ENCODE data around the gene HEMGN.

The HEMGN gene, protein sequence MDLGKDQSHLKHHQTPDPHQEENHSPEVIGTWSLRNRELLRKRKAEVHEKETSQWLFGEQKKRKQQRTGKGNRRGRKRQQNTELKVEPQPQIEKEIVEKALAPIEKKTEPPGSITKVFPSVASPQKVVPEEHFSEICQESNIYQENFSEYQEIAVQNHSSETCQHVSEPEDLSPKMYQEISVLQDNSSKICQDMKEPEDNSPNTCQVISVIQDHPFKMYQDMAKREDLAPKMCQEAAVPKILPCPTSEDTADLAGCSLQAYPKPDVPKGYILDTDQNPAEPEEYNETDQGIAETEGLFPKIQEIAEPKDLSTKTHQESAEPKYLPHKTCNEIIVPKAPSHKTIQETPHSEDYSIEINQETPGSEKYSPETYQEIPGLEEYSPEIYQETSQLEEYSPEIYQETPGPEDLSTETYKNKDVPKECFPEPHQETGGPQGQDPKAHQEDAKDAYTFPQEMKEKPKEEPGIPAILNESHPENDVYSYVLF

DNA sequence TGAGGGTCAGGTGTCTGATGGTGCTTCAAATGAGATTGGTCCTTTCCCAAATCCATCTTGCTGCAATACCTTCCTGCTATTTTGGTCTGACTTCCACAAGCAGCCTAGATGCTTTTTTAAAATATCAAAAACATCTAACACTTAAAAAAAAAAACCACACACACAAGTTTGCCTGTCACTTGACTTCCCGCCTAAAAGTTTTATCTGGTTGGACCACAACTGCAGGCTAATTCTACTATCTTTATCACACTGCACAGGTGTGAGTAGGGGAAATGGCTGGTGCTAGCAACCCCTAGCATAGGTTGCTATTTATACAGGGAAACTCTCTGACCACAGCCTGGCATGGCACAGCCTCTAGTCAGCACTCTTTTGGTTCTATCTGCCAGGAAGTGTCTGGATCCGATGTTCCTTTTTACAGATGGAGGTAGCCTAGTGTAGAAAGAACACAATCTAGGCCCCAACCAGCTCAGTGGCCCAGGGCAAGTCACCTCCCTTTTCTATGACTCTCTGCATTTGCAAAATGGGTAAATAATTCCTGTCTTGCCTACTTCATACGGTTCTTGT is at the start of gene HEMGN:
TSS of gene HEMGN (minus strand) at position 92 of the 564 bp plus-strand sequence. CDS start at position 56, 36 bp downstream.
- DNase-seq: no peak
- peaks cover 86% of the 10 kb centered on the region for H3K27me3 Mint-ChIP-seq (ENCODE audit: low read depth, poor library complexity)
- H3K9me3 Mint-ChIP-seq: no peaks in the 10 kb centered on the region

DNA sequence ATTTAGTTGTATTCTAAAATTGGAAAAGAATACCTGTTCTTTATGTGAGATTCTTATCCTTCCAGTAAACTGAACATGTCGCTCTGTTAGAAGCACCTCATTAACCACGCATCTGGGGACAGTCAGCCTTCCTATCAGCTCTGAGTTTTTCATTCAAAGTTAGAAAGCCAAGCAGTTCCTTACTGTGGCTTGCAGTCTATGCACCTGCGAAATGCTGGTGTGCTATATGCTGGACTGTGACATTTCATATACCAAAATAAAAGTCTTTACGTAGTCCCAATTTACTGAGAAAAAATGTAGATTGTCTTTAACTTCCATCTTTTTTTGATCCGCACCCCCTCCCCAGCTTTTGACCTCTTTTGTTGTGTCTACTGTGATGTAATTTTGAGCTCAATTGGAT is 49.5 kb upstream of the HEMGN start:
- H3K27ac Mint-ChIP-seq: no peak overlapping the region
- TF ChIP-seq, protein P1, sequence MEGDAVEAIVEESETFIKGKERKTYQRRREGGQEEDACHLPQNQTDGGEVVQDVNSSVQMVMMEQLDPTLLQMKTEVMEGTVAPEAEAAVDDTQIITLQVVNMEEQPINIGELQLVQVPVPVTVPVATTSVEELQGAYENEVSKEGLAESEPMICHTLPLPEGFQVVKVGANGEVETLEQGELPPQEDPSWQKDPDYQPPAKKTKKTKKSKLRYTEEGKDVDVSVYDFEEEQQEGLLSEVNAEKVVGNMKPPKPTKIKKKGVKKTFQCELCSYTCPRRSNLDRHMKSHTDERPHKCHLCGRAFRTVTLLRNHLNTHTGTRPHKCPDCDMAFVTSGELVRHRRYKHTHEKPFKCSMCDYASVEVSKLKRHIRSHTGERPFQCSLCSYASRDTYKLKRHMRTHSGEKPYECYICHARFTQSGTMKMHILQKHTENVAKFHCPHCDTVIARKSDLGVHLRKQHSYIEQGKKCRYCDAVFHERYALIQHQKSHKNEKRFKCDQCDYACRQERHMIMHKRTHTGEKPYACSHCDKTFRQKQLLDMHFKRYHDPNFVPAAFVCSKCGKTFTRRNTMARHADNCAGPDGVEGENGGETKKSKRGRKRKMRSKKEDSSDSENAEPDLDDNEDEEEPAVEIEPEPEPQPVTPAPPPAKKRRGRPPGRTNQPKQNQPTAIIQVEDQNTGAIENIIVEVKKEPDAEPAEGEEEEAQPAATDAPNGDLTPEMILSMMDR (IDR thresholded peaks at IDR 0.05): no peak
- DNase-seq: no peak
- H3K36me3 Mint-ChIP-seq (ENCODE audit: low read depth): peaks cover 7% of the 10 kb centered on the region
- peaks cover 53% of the 10 kb centered on the region for H3K4me1 Mint-ChIP-seq
- H3K4me3 Mint-ChIP-seq: no peak overlapping the region
- peaks cover 2% of the 10 kb centered on the region for H3K27me3 Mint-ChIP-seq (ENCODE audit: low read depth, poor library complexity)
- no peaks in the 10 kb centered on the region for H3K9me3 Mint-ChIP-seq

More for the DNA sequence above, at the start of gene HEMGN:
- H3K27ac Mint-ChIP-seq: no peak within 1 kb of the TSS
- no peaks in the 10 kb centered on the region for H3K4me1 Mint-ChIP-seq
- H3K4me3 Mint-ChIP-seq: no peak within 1 kb of the TSS
- no peaks in the 10 kb centered on the region for H3K36me3 Mint-ChIP-seq (ENCODE audit: low read depth)
- TF ChIP-seq, protein P1 (IDR thresholded peaks at IDR 0.05): no peak

DNA sequence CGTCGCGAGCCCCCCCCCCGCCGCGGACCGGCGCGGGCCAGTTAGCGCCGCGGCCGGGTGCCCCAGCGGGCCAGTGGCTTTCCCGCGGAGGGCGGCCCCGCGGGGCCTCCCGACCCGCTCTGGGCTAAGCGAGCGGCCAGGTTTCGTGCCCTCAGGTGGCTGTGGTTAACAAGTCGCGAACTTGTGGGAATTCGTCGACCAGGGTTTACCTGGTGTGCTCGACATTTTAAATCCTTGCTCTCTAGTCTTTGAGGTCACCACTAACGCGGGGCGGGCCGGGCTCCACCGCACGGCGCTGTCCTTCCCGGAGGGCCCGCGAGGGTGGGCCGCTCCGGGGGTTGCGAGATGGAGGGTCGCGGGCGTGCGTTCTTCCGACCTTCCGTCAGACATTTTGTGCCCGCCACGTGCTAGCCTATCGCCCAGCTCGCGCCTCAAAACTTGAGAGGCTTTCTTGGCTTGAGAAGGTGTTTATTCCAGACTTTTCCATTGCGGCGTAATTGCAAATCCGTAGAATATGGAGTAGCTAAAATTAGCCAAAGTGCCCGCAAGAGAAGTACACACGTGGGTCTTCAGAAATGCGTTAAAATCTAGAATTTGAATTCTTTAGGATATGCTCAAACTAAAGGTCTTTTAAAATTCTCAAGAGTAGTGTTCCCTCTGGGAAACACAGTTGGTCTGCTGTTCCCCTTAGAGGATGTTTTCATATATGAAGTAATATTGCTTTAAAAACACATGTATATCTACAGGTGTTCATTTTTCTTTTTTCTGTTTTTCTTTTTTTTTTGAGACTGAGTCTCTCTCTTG is 47.3 kb upstream of the HEMGN start:
- TF ChIP-seq, protein P1 (IDR thresholded peaks at IDR 0.05): no peak
- no peaks in the 10 kb centered on the region for H3K27me3 Mint-ChIP-seq (ENCODE audit: low read depth, poor library complexity)
- H3K36me3 Mint-ChIP-seq (ENCODE audit: low read depth): no peaks in the 10 kb centered on the region
- H3K4me3 Mint-ChIP-seq: peak overlapping the region; percentile 80
- peak overlapping the region; percentile 51 for H3K27ac Mint-ChIP-seq
- no peaks in the 10 kb centered on the region for H3K9me3 Mint-ChIP-seq
- H3K4me1 Mint-ChIP-seq: peaks cover 65% of the 10 kb centered on the region
- DNase-seq: no peak

DNA sequence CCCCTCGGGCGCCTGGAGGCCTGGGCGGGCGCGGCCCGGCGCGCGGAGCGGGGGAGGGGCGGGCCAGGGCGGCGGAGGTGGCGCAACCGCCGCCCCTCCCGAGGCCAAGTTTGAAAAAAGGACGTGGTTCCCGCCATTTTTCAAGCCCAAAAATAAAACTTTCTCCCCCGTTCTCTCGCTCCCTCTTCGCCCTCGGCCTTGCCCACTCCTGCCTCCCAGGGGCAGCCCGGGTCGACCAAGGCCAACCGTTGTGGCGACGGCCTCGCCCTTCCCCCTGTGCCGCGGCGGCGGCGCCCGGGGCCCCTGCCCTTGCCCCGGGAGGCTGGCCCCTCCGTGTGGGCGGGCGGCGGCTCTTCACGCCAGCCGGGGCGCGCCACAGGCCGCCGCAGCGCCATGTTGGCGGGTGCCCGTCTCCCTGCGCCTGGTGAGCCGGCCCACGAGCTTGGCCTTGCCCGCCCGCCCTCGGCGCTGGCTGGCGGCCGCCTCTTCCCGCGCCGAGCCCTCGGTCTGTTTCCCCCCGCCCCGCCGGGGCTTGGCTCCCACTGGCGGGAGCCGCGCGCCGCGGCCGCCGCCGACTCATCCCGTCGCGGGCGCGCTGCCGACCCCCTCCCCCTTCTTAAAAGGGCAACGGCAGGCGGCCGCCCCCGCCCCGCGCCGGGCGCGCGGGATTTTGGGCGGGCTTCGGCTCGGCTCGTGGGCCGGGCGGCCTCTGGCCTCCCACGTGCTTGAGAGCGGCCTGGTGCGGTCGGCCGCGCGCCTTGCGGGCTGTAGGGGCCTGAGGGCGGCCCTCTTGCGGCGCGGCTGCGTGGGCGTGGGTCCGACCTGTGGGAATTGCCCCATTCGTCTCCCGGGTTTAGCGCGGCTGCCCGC is 46.5 kb upstream of the HEMGN start:
- no peaks in the 10 kb centered on the region for H3K9me3 Mint-ChIP-seq
- peak overlapping the region; percentile 73 for H3K4me3 Mint-ChIP-seq
- TF ChIP-seq, protein P1 (IDR thresholded peaks at IDR 0.05): no peak
- no peaks in the 10 kb centered on the region for H3K36me3 Mint-ChIP-seq (ENCODE audit: low read depth)
- peaks cover 5% of the 10 kb centered on the region for H3K27me3 Mint-ChIP-seq (ENCODE audit: low read depth, poor library complexity)
- no peak overlapping the region for H3K27ac Mint-ChIP-seq
- peak; percentile 66 for DNase-seq
- H3K4me1 Mint-ChIP-seq: peaks cover 61% of the 10 kb centered on the region

DNA sequence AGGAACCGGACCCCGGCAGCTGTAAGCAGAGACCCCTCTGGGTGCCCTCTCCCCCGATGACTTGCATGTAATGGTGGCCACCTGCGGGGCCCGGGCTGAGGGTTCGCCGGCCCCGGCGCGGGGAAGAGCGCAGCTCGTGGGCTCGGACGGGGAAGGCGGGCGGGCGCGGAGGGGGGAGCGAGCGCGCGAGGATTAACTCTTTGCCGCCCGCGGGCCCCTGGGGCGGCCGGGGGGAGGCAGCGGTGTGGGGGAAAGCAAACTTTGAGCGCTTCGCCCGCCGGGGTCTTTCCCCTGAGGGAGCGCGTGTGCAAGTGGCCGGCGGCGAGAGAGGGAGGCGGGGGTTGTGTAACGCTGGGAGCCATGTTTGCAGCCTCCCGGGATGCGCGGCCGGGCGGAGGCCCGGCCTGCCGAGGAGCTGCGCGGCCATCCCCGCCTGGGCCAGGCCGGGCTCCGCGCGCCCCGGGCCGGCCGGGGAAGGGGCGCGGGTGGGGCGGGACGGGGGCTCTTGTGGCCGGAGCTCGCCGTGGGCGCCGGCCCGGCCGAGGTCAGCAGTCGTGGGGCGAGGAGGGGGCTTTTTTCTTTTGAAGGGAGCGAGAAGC is 45.7 kb upstream of the HEMGN start:
- Mint-ChIP-seq H3K4me1 (peaks cover 53% of the 10 kb centered on the region), H3K4me3 (peak overlapping the region; percentile 81), H3K27ac (no peak overlapping the region), H3K27me3 (ENCODE audit: low read depth, poor library complexity) (peaks cover 12% of the 10 kb centered on the region), H3K9me3 (no peaks in the 10 kb centered on the region), H3K36me3 (ENCODE audit: low read depth) (no peaks in the 10 kb centered on the region)
- TF ChIP-seq, protein P1 (IDR thresholded peaks at IDR 0.05): no peak
- DNase-seq: peak; percentile 57

Data from nephron progenitor cell (in vitro differentiated cells).